Gastroesophageal sphincter (tissue), 4 donors: ENCODE results near the gene ZNF3. TPM values are rescaled to one million over a fixed set of nuclear protein-coding genes. Genes with fewer than 3 reads are reported as not detected.

Experiments
- ATAC-seq: fragments of 150-250 bp; one replicate; pipeline ENCODE4 v1.9.1; 2016; ENCODE audit warnings: mild to moderate bottlenecking, moderate library complexity
- H3K27ac ChIP-seq, 4 donors: fragments of 200-600 bp; sonication (generic) in 3 of 4; 1 replicate in 3 of 4; 2 replicates in 1 of 4; pipeline ENCODE4 v1.5.1; 2016 to 2019
- H3K27me3 ChIP-seq: fragments of 200-600 bp; sonication (generic); one replicate; pipeline ENCODE4 v1.5.1; 2019
- H3K36me3 ChIP-seq, 2 donors: fragments of 200-600 bp; sonication (generic); one replicate each; pipeline ENCODE4 v1.5.1; 2019; ENCODE audit warnings: control low read depth in 1 of 2
- H3K4me1 ChIP-seq, 3 donors: fragments of 200-600 bp; sonication (generic); 1 replicate in 2 of 3; 2 replicates in 1 of 3; pipeline ENCODE4 v1.5.1; 2016 to 2019; ENCODE audit warnings: control low read depth in 2 of 3
- H3K4me3 ChIP-seq, 2 donors: fragments of 200-600 bp; sonication (generic); one replicate each; pipeline ENCODE4 v1.5.1; 2019; ENCODE audit warnings: mild to moderate bottlenecking in 1 of 2, moderate library complexity in 1 of 2
- H3K9me3 ChIP-seq, 3 donors: fragments of 200-600 bp; sonication (generic); one replicate each; pipeline ENCODE4 v1.5.1; 2017 to 2019; ENCODE audit warnings: control low read depth in 2 of 3
- CTCF ChIP-seq, 4 experiments: fragments of 200-600 bp in 2 of 4; fragments of 450-650 bp in 2 of 4; sonication (generic) in 1 of 4; IDR thresholded peaks; one replicate each; pipeline ENCODE4 v1.5.1; 2017 to 2019; ENCODE audit warnings: antibody characterized with exemption in 4 of 4, mild to moderate bottlenecking in 2 of 4, moderate library complexity in 2 of 4
- EP300 ChIP-seq: sonication (generic); formaldehyde crosslinking; IDR thresholded peaks from one replicate; pipeline ENCODE4 v1.6.1; 2017; ENCODE audit warnings: antibody characterized with exemption, mild to moderate bottlenecking
- POLR2A ChIP-seq, 2 donors: fragments of 450-650 bp; IDR thresholded peaks; one replicate each; pipeline ENCODE4 v1.6.1; 2017; ENCODE audit warnings: antibody characterized with exemption in 2 of 2, mild to moderate bottlenecking in 2 of 2, moderate library complexity in 1 of 2
- POLR2AphosphoS5 ChIP-seq: sonication (generic); formaldehyde crosslinking; IDR thresholded peaks from one replicate; pipeline ENCODE4 v1.6.1; 2017; ENCODE audit warnings: antibody characterized with exemption
- WGBS, 2 donors: methylation state at CpG; one replicate each; pipeline ENCODE4 v1.1.5; 2018; ENCODE audit warnings: low coverage in 1 of 2; 5-methylcytosine and 5-hydroxymethylcytosine counted together
- total RNA-seq, 4 donors: library from RNA; depleted of rRNA; stranded (reverse); fragments of >200 nt; gene quantifications; one replicate each; pipeline ENCODE4 v1.1.0, GENCODE V29; 2016

Gene ZNF3
- total RNA-seq, 4 donors from 2014 or later = 18.9 to 30.2 (median 20.6) TPM

GRCh38 chr7:100048680-100049079, 32.8 kb downstream of the ZNF3 start:
- Histone ChIP-seq H3K4me1 (peaks cover 0 to 43% (median 5%) of the 10 kb centered on the region in 3 donors), H3K36me3 (peaks cover 0 to 12% of the 10 kb centered on the region in 2 donors), H3K4me3 (no peak overlapping the region), H3K9me3 (no peaks in the 10 kb centered on the region), H3K27me3 (no peaks in the 10 kb centered on the region), H3K27ac (peak overlapping the region in 1 of 4 donors; percentile 94)
- 87 to 100% methylated on average over 2 to 4 of the region's 4 CpGs for WGBS, 2 donors
- no peak for TF ChIP-seq CTCF (IDR thresholded peaks at IDR 0.05)
- no peak for TF ChIP-seq POLR2A (IDR thresholded peaks at IDR 0.05)
- no peak for TF ChIP-seq EP300
- no peak for TF ChIP-seq POLR2AphosphoS5
- ATAC-seq = no peak

GRCh38 chr7:100044718-100045117, 36.8 kb downstream of the ZNF3 start:
- Histone ChIP-seq H3K36me3 (no peaks in the 10 kb centered on the region), H3K9me3 (no peaks in the 10 kb centered on the region), H3K4me3 (no peak overlapping the region), H3K27ac (no peak overlapping the region), H3K27me3 (no peaks in the 10 kb centered on the region), H3K4me1 (peaks cover 0 to 8% (median 0%) of the 10 kb centered on the region in 3 donors)
- 61 to 80% methylated on average over 2 to 6 of the region's 6 CpGs for WGBS, 2 donors
- ATAC-seq = no peak
- no peak for TF ChIP-seq POLR2AphosphoS5
- no peak for TF ChIP-seq CTCF (IDR thresholded peaks at IDR 0.05)
- TF ChIP-seq EP300 = no peak
- TF ChIP-seq POLR2A (IDR thresholded peaks at IDR 0.05) = no peak

DNA sequence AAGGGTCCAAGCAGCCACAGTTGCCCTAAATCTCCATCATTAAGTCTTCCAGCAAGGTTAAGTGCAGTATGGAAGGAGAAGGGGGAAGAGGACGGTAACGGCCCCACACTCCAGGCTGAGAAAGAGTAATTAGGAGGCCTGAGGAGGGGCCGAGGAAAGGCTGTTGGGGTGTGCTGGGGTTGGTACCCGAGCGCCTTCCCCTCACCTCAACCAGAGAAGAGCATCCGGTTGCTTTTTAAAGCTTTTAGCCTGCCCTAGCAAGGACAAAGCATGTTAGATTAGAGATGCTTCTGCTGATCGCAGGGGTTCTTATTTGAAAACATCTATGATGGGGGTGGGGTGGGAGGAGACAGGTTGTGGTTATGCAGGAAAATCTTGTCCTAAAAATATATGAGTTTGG, 40.9 kb downstream of the ZNF3 start:
- TF ChIP-seq POLR2AphosphoS5 (no peak), CTCF (IDR thresholded peaks at IDR 0.05) (no peak), POLR2A (IDR thresholded peaks at IDR 0.05) (no peak), EP300 (no peak)
- Histone ChIP-seq H3K27me3 (no peaks in the 10 kb centered on the region), H3K4me1 (no peaks in the 10 kb centered on the region), H3K36me3 (peaks cover 0 to 27% of the 10 kb centered on the region in 2 donors), H3K27ac (no peak overlapping the region), H3K9me3 (no peaks in the 10 kb centered on the region), H3K4me3 (no peak overlapping the region)
- 55 to 76% methylated on average over 4 to 7 of the region's 7 CpGs for WGBS, 2 donors
- no peak for ATAC-seq

GRCh38 chr7:100038326-100038725, 43.2 kb downstream of the ZNF3 start:
- H3K4me1 ChIP-seq = no peaks in the 10 kb centered on the region
- H3K36me3 ChIP-seq = peaks cover 0 to 49% of the 10 kb centered on the region in 2 donors
- no peak for TF ChIP-seq CTCF (IDR thresholded peaks at IDR 0.05)
- no peak for TF ChIP-seq POLR2AphosphoS5
- 89 to 95% methylated on average over 3 to 7 of the region's 7 CpGs for WGBS, 2 donors
- H3K4me3 ChIP-seq = no peak overlapping the region
- no peak overlapping the region for H3K27ac ChIP-seq
- H3K27me3 ChIP-seq = no peaks in the 10 kb centered on the region
- H3K9me3 ChIP-seq = no peaks in the 10 kb centered on the region
- no peak for ATAC-seq

- WGBS, 2 donors = 83 to 96% methylated on average over 6 of the region's 6 CpGs
- H3K36me3 ChIP-seq = peaks cover 0 to 74% of the 10 kb centered on the region in 2 donors
- H3K4me3 ChIP-seq = no peak overlapping the region
- H3K27ac ChIP-seq = no peak overlapping the region
- no peak for ATAC-seq
- TF ChIP-seq CTCF (IDR thresholded peaks at IDR 0.05) (no peak), POLR2AphosphoS5 (no peak), EP300 (no peak), POLR2A (IDR thresholded peaks at IDR 0.05) (no peak)
- H3K9me3 ChIP-seq = no peaks in the 10 kb centered on the region
- H3K4me1 ChIP-seq = no peaks in the 10 kb centered on the region
- H3K27me3 ChIP-seq = no peaks in the 10 kb centered on the region
Measured at GRCh38 chr7:100035876-100036275, 45.6 kb downstream of the ZNF3 start.
